ENCODE data around the gene GPC3. TPM values are rescaled to one million over a fixed set of nuclear protein-coding genes. Genes with fewer than 3 reads are reported as not detected.

Gene GPC3
- total and polyA plus RNA-seq, 2 of the 4 experiments (the other 2 are of a cell fraction) = not detected

DNA sequence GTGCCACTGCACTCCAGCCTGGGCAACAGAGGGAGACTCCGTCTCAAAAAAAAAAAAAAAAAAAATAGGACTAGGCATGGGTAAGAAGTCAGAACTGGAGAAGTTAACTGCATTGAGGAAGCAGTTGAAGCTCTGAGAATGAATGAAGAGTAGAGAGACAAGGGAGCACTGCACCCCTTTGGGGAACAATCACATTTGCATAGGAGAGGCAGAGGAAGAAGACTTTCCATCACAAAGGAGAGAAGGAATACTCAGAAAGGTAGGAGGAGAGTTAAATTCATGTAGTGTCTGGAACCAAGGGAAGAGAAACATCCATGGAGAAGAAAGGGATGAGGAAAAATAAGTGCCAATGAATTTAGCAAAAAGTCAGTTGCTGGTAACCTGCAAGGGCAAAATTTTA, 72.4 kb downstream of the GPC3 start:
- no CpG with 5 or more reads among the region's 1 CpG for WGBS, 2 experiments (ENCODE audit: extremely low coverage in 2 of 2, insufficient read length in 1 of 2)
- Histone ChIP-seq H3K4me2 (ENCODE audit: low read depth, low read length) (no peak overlapping the region), H4K20me1 (ENCODE audit: insufficient read depth, low read length) (no peaks in the 10 kb centered on the region), H3K4ac (ENCODE audit: low read depth, low read length) (no peak overlapping the region), H3K14ac (replicated peaks; ENCODE audit: low read depth, low read length) (no peak overlapping the region), H4K5ac (ENCODE audit: low read depth, low read length) (no peak overlapping the region), H3K36me3 (ENCODE audit: control insufficient read depth, insufficient read depth, low read length) (no peaks in the 10 kb centered on the region), H2BK5ac (ENCODE audit: low read depth, low read length, poor library complexity, severe bottlenecking) (no peak overlapping the region), H3K4me1 (ENCODE audit: control insufficient read depth, insufficient read depth, low read length) (no peaks in the 10 kb centered on the region), H3K56ac (ENCODE audit: extremely low read depth, insufficient read depth, low read length) (no peak overlapping the region), H3K23ac (ENCODE audit: low read depth, low read length) (no peak overlapping the region), H2AK9ac (replicated peaks; ENCODE audit: low read depth, low read length, poor library complexity) (no peak overlapping the region), H4K8ac (ENCODE audit: low read depth in 2 of 2, low read length in 2 of 2) (no peak overlapping the region), H3K9me3 (ENCODE audit: control insufficient read depth, insufficient read depth, low read length) (no peaks in the 10 kb centered on the region), H3K79me1 (ENCODE audit: low read depth in 1 of 2, low read length in 2 of 2) (no peaks in the 10 kb centered on the region), H2BK20ac (ENCODE audit: low read depth, low read length) (no peak overlapping the region), H3K27ac (ENCODE audit: insufficient read depth, low read length) (no peak overlapping the region), H3K27me3 (ENCODE audit: control insufficient read depth, insufficient read depth, low read length) (peaks cover 2% of the 10 kb centered on the region; the same call in 1 of the 2 replicates), H2BK15ac (ENCODE audit: low read depth, low read length) (no peak overlapping the region), H3K9ac (ENCODE audit: low read depth, low read length) (no peak overlapping the region), H2AFZ (replicated peaks; ENCODE audit: low read length, poor library complexity) (no peak overlapping the region), H3K18ac (ENCODE audit: low read depth, low read length) (no peak overlapping the region), H4K91ac (ENCODE audit: insufficient read depth, low read depth, low read length) (no peak overlapping the region), H3K4me3 (ENCODE audit: insufficient read depth, low read depth, low read length) (no peak overlapping the region), H2AK5ac (ENCODE audit: low read depth, low read length) (no peak overlapping the region), H3K9me1 (ENCODE audit: insufficient read depth, low read length) (no peaks in the 10 kb centered on the region), H2BK120ac (ENCODE audit: low read depth, low read length) (no peak overlapping the region)
- dilution Hi-C loops (cut with HindIII; ENCODE audit: low sequenced_read_pairs, unreplicated experiment) = no loop called here
- in situ Hi-C loops (cut with MboI; ENCODE audit: low sequenced_read_pairs) = no loop called here
- TF ChIP-seq RFX5 (IDR thresholded peaks at IDR 0.05; ENCODE audit: low read depth, low read length) = no peak
- no peak for TF ChIP-seq CHD1 (IDR thresholded peaks at IDR 0.05; ENCODE audit: low read depth, low read length)
- TF ChIP-seq USF2 (IDR thresholded peaks at IDR 0.05; ENCODE audit: low read depth, low read length) = no peak
- no peak for TF ChIP-seq CEBPB (IDR thresholded peaks at IDR 0.05; ENCODE audit: low read depth, low read length)
- no peak for TF ChIP-seq RAD21 (IDR thresholded peaks at IDR 0.05; ENCODE audit: low read length)
- TF ChIP-seq NFE2L2 (IDR thresholded peaks at IDR 0.05; ENCODE audit: low read depth, low read length) = no peak
- TF ChIP-seq, protein P1, sequence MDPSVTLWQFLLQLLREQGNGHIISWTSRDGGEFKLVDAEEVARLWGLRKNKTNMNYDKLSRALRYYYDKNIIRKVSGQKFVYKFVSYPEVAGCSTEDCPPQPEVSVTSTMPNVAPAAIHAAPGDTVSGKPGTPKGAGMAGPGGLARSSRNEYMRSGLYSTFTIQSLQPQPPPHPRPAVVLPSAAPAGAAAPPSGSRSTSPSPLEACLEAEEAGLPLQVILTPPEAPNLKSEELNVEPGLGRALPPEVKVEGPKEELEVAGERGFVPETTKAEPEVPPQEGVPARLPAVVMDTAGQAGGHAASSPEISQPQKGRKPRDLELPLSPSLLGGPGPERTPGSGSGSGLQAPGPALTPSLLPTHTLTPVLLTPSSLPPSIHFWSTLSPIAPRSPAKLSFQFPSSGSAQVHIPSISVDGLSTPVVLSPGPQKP (IDR thresholded peaks at IDR 0.05; ENCODE audit: borderline replicate concordance, low read depth, low read length) = no peak
- TF ChIP-seq FOS (IDR thresholded peaks at IDR 0.05; ENCODE audit: low read depth, low read length) = no peak
- no peak for TF ChIP-seq POLR2A (IDR thresholded peaks at IDR 0.05; ENCODE audit: low read depth, low read length)
- no peak for TF ChIP-seq MAZ (IDR thresholded peaks at IDR 0.05; ENCODE audit: borderline replicate concordance, low read depth, low read length)
- TF ChIP-seq MXI1 (IDR thresholded peaks at IDR 0.05; ENCODE audit: borderline replicate concordance, low read depth, low read length) = no peak
- TF ChIP-seq BHLHE40 (IDR thresholded peaks at IDR 0.05; ENCODE audit: low read depth, low read length) = no peak
- TF ChIP-seq SMC3 (IDR thresholded peaks at IDR 0.05; ENCODE audit: low read depth, low read length) = no peak
- POLR2A ChIA-PET (ENCODE audit: unreplicated experiment) = no interaction called here
- no peak for ATAC-seq (ENCODE audit: low read depth)
- CTCF ChIA-PET = no interaction called here
- intact Hi-C loops (cut with micrococcal nuclease) = no loop called here
- no peak for DNase-seq
- BruUV-seq (replicated peaks) = no TSS peak

Measured in IMR-90 (cell line).